OCI-LY3 (cell line): ENCODE results near the gene SLC25A41.

Source experiments
- H2AFZ ChIP-seq: fragments of 200-600, 300-600 bp; shearing (Covaris generic); 2 replicates; pipeline ENCODE4 v1.6.0; 2014; ENCODE audit warnings: antibody characterized with exemption, low read depth, low read length
- H3K27ac ChIP-seq: fragments of 200-600, 300-600 bp; sonication (generic); 2 replicates; pipeline ENCODE4 v1.5.1; 2014; ENCODE audit warnings: mild to moderate bottlenecking, low read length, moderate library complexity, mixed read lengths
- H3K27me3 ChIP-seq: fragments of 200-600, 300-600 bp; sonication (generic); 2 replicates; pipeline ENCODE4 v1.6.1; 2014; ENCODE audit warnings: low read depth, low read length, mixed read lengths
- H3K36me3 ChIP-seq: fragments of 200-600, 300-600 bp; sonication (generic); replicated peaks from 2 replicates; pipeline ENCODE3; 2014; ENCODE audit warnings: low read depth, low read length, mixed read lengths
- H3K4me1 ChIP-seq: fragments of 300-600, 200-600 bp; sonication (generic); 2 replicates; pipeline ENCODE4 v1.6.1; 2014; ENCODE audit warnings: low read length, mixed read lengths
- H3K4me2 ChIP-seq: fragments of 200-600, 300-600 bp; sonication (generic); 2 replicates; pipeline ENCODE4 v1.6.1; 2014; ENCODE audit warnings: low read length, mixed read lengths
- H3K4me3 ChIP-seq: fragments of 300-600, 200-600 bp; sonication (generic); 2 replicates; pipeline ENCODE4 v1.5.1; 2014; ENCODE audit warnings: antibody characterized with exemption, mild to moderate bottlenecking, low read length, moderate library complexity
- H3K79me2 ChIP-seq: fragments of 300-600, 200-600 bp; shearing (Covaris generic); 2 replicates; pipeline ENCODE4 v1.6.1; 2014; ENCODE audit warnings: mild to moderate bottlenecking, low read length, mixed read lengths
- H3K9ac ChIP-seq: fragments of 300-600, 200-600 bp; shearing (Covaris generic); 2 replicates; pipeline ENCODE4 v1.6.0; 2014; ENCODE audit warnings: mild to moderate bottlenecking, low read length, moderate library complexity
- H3K9me3 ChIP-seq: fragments of 200-600, 300-600 bp; shearing (Covaris generic); 2 replicates; pipeline ENCODE4 v1.6.1; 2014; ENCODE audit warnings: low read length, mixed read lengths; ENCODE audit not compliant: insufficient read depth
- H4K20me1 ChIP-seq: fragments of 200-600, 300-600 bp; sonication (generic); 2 replicates; pipeline ENCODE4 v1.6.1; 2016; ENCODE audit warnings: low read length, mixed read lengths; ENCODE audit not compliant: insufficient read depth
- EZH2phosphoT487 ChIP-seq: fragments of 200-600 bp; shearing (Covaris generic); IDR thresholded peaks from 2 replicates; pipeline ENCODE4 v1.6.1; 2018; ENCODE audit warnings: antibody characterized with exemption, mixed run types, low read depth
- TF ChIP-seq, protein P1 (sequence below): fragments of 200-600, 300-600 bp; sonication (generic); IDR thresholded peaks from 2 replicates; pipeline ENCODE4 v1.5.1; 2014; ENCODE audit warnings: antibody characterized with exemption, low read length, low read depth

Gene SLC25A41

DNA sequence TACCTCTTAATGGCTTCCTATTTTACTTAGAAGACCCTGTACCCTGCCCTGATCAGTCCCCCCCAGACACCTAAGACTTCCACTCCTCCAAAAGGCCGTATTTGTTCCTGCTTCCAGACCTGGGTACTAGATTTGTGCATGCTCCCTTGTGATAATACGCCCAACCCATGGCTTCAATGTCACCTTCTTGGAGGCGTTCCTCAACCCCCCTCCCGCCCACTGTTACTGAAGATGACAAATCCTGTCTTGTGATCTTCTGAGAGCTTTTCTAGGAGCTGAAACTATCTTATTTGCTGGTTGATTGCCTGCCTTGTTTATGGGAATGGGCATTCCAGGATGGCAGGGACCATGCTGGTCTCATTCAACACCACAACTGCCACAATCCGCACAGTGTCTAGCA is 16.6 kb upstream of the SLC25A41 start:
- no peaks in the 10 kb centered on the region for H4K20me1 ChIP-seq
- H3K36me3 ChIP-seq, result peaks cover 69% of the 10 kb centered on the region
- peaks cover 16% of the 10 kb centered on the region; the same call in 1 of the 2 replicates for H3K9me3 ChIP-seq
- no peak overlapping the region for H3K4me2 ChIP-seq
- H3K9ac ChIP-seq, result no peak overlapping the region
- H3K27ac ChIP-seq, result no peak overlapping the region
- TF ChIP-seq, protein P1, sequence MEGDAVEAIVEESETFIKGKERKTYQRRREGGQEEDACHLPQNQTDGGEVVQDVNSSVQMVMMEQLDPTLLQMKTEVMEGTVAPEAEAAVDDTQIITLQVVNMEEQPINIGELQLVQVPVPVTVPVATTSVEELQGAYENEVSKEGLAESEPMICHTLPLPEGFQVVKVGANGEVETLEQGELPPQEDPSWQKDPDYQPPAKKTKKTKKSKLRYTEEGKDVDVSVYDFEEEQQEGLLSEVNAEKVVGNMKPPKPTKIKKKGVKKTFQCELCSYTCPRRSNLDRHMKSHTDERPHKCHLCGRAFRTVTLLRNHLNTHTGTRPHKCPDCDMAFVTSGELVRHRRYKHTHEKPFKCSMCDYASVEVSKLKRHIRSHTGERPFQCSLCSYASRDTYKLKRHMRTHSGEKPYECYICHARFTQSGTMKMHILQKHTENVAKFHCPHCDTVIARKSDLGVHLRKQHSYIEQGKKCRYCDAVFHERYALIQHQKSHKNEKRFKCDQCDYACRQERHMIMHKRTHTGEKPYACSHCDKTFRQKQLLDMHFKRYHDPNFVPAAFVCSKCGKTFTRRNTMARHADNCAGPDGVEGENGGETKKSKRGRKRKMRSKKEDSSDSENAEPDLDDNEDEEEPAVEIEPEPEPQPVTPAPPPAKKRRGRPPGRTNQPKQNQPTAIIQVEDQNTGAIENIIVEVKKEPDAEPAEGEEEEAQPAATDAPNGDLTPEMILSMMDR, result no peak
- TF ChIP-seq EZH2phosphoT487, result no peak
- H3K4me1 ChIP-seq, result no peaks in the 10 kb centered on the region
- H3K4me3 ChIP-seq, result no peak overlapping the region
- no peak overlapping the region for H2AFZ ChIP-seq
- H3K27me3 ChIP-seq, result no peaks in the 10 kb centered on the region
- no peaks in the 10 kb centered on the region for H3K79me2 ChIP-seq

DNA sequence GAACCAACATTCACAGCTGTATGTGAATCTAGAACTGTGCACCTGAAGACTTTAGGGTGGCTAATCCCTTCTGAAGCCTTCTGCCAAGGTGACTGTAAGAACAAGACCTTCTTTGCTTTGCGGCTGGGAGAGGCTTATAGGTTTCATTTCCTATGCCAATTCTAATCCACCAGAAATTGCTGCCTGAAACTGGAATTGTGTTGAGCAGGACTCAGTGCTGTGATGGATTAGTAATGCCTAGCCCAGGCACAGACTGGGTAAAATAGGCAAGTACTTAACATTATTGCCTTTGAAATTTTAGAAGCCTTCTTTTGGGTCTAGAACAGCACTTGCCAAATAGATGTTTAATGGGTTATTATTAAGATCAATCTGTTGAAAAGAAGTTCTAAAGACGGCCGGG is 14.5 kb upstream of the SLC25A41 start:
- H3K9ac ChIP-seq, result no peak overlapping the region
- H4K20me1 ChIP-seq, result no peaks in the 10 kb centered on the region
- peaks cover 51% of the 10 kb centered on the region for H3K36me3 ChIP-seq
- no peak overlapping the region for H3K27ac ChIP-seq
- H3K79me2 ChIP-seq, result no peaks in the 10 kb centered on the region
- no peaks in the 10 kb centered on the region for H3K9me3 ChIP-seq
- TF ChIP-seq EZH2phosphoT487, result no peak
- TF ChIP-seq, protein P1, result no peak
- H3K4me1 ChIP-seq, result no peaks in the 10 kb centered on the region
- H2AFZ ChIP-seq, result no peak overlapping the region
- H3K4me2 ChIP-seq, result no peak overlapping the region
- no peak overlapping the region for H3K4me3 ChIP-seq
- no peaks in the 10 kb centered on the region for H3K27me3 ChIP-seq

DNA sequence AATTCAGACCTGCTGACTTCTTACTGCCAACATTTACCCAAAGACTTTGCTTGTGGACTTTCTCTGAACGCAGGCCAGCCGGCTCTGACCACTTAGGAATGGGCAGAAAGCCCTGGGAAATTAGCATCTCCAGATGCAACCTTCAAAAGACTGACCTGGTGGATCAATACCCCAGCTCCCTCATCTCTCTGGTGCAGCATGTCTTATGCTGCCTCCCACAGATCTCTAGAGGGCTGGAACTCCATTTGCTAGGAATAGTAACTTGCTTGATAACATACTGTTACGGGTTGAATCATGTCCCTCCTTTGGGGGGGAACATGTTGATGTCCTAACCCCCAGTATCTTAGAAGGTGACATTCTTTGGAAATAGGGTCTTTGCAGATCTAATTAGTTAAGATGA is 12.9 kb upstream of the SLC25A41 start:
- no peaks in the 10 kb centered on the region for H3K79me2 ChIP-seq
- no peak overlapping the region for H3K4me2 ChIP-seq
- H2AFZ ChIP-seq, result no peak overlapping the region
- H3K4me3 ChIP-seq, result no peak overlapping the region
- H3K27ac ChIP-seq, result no peak overlapping the region
- H3K4me1 ChIP-seq, result no peaks in the 10 kb centered on the region
- no peaks in the 10 kb centered on the region for H3K27me3 ChIP-seq
- no peak overlapping the region for H3K9ac ChIP-seq
- H3K9me3 ChIP-seq, result no peaks in the 10 kb centered on the region
- TF ChIP-seq, protein P1, result no peak
- no peak for TF ChIP-seq EZH2phosphoT487
- no peaks in the 10 kb centered on the region for H4K20me1 ChIP-seq
- H3K36me3 ChIP-seq, result peaks cover 44% of the 10 kb centered on the region

DNA sequence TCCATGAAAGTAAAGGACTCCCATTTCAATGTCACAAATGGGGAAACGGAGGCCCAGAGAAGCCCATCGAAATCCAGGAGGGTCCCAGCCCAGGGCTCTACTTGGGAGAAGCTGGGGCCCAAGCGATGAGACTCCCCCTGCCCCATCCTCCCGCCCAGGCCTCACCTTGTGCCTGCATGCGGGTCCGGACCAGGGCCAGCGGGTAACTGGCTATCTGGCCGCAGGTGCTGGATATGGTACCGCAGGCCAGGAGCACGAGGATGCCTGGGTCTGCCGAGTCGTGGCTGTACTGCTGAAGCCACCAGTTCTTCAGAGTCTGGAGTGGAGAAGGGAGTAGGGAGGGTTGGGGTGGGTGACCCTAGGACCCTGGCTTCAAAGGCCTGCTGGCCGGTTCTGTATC is 10.4 kb upstream of the SLC25A41 start:
- Histone ChIP-seq H3K79me2 (no peaks in the 10 kb centered on the region), H4K20me1 (no peaks in the 10 kb centered on the region), H3K36me3 (peaks cover 35% of the 10 kb centered on the region), H3K4me3 (no peak overlapping the region), H3K27ac (no peak overlapping the region), H3K9ac (no peak overlapping the region), H3K4me2 (no peak overlapping the region), H3K27me3 (no peaks in the 10 kb centered on the region), H3K4me1 (no peaks in the 10 kb centered on the region), H2AFZ (no peak overlapping the region), H3K9me3 (no peaks in the 10 kb centered on the region)
- TF ChIP-seq, protein P1, result no peak
- TF ChIP-seq EZH2phosphoT487, result no peak
